HG03039 (cell line): ENCODE results near the gene HOXA7.

Experiments
- ATAC-seq: cut with Tn5 transposase; IDR thresholded peaks from one replicate; pipeline ENCODE4 v1.9.1; 2021; ENCODE audit warnings: mild to moderate bottlenecking, moderate library complexity; ENCODE audit not compliant: unreplicated experiment

Gene HOXA7

GRCh38 chr7:27123007-27123476, 33.4 kb downstream of the HOXA7 start:
- no peak for ATAC-seq

DNA sequence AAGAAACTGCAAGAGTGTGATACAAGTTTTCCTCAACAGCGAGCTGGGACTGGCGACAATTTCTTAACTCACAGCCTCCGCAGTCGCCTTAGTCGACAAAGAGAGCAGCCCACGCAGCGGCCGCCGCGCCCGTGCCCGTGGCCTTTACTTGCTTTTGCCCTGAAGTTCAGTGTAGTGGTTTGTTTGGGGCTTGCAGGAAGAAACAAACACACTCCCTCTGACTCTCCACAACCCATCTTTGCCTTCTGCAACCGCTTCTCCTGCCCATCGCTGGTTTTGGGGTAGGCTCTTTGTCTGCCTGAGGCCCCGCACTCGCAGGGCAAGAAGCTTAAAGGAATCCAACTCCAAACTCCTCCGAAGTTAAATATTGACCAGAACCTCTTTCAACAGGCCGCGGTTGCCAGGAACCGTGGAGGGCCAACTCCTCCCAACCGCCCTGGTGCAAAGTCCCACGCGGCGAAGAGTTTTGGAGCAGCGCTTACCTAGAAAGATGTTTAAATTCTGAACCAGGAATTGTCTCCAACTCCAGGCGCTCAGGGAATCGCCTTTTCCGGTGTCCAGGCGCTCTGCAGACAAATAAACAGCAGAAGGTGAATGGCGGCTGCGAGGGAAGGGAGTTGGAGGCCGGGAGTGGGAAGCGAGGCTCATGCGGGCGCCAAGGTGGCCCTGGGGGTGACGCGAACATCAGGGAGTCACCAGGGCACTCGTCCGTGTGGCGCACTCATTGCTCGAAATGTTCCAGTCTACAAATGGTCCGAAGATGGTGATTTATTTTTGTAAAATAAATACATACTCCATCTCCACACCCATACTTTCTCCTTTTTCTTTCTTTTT, 34.2 kb downstream of the HOXA7 start:
- ATAC-seq = no peak

DNA sequence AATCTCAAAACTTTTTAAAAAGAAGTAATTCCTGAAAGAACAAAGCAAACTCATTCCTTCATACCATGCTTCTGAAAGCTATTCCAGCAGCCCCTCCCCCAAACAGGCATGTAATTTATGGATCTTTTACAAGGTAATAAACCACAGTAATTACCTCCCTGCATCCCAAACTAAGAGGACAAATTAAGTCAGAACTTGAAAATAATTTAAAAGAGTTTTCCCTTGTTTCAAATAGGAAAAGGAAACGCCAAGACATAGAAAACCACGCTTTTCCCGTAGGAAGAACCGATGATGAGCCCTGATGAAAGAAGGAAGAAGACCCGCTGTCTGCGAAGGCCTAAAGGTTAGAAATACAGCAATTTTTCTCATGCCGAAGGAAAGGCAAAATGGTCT, 34.8 kb downstream of the HOXA7 start:
- no peak for ATAC-seq

- ATAC-seq = no peak
These were observed 37.0 kb downstream of the HOXA7 start for GRCh38 chr7:27119412-27119911.

DNA sequence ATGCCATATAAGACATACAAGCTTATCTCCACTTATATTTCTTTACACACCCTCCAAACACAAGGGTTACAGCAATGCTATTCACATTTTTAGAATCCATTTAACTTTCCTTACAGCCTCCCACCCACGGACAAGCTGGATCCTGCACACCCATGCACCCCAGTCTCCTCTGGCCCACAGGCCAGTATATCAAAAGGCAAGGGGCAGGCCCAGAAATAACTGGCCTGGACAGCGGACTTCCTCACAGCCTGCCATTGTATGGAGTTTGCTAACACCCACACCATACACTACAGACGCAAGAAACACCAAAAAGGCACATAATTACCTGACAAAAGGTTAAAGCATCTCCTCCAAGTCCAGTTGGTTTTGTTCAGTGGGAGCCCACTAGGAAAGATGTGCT, 37.9 kb downstream of the HOXA7 start:
- no peak for ATAC-seq

GRCh38 chr7:27117887-27118491, 38.5 kb downstream of the HOXA7 start:
- no peak for ATAC-seq

DNA sequence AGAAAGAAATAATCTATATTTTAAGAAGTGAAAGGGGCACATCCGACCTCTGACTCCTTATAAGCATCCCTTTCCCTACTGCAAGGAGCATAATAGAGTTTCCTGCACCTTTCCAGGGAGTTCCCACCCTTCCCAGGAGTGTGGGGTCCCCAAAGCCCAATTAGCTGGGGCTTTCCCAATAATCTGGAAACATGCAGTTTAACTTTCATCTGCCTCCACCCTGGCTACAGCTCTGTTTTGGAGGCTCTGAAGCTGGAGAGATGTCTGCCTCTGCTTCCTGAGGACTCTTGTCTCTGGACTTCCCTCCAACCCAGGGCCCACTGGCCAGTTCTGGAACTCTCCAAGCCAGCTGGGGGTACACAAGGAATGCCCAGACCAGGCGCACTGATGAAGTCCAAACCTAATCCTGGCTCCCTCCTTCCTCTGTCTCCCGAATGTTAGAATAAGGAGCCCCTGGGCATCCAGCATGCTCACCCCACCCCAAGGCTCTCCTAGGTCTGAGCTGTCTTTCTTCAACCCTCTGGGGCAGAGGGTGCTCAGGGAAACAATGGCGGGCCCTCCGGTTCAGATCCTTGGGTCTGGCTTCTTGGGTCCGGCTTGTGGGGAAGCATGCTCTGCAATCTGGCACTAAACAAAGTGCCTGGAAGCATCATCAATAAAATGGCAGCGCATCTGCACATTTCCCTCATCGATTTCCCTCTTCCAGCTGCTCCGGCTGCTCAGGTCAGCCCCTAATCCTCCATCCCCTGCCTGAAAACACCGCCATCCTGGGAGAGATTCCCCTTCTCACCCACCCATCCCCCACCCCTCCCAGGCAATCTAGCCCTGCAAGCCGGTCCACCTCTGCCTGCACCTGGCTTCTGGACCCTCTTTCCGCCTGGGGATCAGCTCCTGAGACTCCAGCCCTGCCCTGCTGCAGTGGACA, 39.3 kb downstream of the HOXA7 start:
- no peak for ATAC-seq

- ATAC-seq = no peak
These were observed 40.2 kb downstream of the HOXA7 start for GRCh38 chr7:27116031-27116961.

- no peak for ATAC-seq
These were observed 41.1 kb downstream of the HOXA7 start for GRCh38 chr7:27115221-27116026.

GRCh38 chr7:27114881-27115220, 41.6 kb downstream of the HOXA7 start:
- ATAC-seq = no peak

- no peak for ATAC-seq
These were observed 42.3 kb downstream of the HOXA7 start for GRCh38 chr7:27113991-27114769.

DNA sequence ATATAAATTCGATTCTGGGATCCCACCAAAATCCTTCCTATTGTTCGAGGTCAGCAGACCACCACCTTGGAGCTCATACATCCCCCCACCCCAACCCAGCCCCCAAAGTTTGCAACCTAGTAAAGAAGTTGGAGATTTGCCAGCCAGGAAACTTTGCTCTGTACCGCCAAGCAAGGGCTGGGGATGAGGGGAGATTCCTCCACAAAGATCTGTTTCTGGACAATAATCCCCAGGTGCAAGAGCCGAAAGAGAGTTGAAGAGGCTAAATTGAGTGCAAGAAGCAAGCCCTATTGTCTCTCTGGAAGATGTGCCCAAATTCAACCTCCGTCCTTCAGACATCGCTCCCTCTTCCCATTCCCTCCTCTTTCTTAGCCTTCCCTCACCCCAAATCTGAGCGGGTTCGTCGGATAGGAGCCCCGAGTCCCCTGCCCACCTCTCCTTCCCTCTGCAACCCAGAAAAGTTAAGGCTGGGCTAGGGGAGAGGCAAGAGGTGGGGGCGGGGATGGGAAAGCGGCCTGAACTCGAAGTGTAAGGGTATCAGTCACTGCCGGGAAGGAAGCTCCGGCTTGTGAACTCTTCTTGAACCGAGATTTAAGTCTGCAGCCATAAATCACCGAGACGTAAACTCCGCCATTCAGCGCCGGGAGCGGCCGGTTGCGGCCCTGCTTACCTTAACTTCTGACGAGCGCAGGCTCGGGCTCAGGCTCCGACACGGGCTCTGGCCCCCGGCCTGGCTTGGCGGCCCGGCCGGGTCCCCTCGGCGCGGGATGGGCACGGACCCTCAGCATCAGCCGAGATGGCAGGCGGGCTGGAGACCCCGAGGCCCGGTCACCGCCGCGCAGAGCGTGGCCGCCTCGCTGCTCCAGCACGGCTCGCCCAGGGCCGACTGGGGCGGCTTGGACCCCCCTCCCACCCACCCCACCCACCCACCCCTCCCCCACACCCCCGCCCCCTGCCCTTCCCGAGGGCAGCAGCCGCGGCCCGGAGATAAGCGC, 43.2 kb downstream of the HOXA7 start:
- ATAC-seq = no peak

DNA sequence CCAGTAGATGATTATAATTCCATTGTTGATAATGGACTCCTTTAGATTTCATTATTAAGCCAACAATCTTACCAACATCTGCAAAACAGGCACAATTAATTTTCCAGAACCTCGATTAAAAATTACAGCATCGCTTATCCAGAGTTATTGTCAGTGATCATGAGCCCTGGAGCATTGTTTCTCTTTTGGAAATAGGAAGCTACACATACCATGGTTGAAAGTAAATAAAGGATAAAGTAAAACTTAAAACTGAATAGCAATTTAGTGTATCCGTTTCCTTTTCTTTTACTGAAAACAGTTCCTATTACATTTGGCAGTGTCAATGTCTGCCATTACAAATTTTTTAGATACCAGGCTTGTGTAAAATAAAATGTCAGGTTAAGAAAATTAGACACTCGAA, 44.1 kb downstream of the HOXA7 start:
- no peak for ATAC-seq

DNA sequence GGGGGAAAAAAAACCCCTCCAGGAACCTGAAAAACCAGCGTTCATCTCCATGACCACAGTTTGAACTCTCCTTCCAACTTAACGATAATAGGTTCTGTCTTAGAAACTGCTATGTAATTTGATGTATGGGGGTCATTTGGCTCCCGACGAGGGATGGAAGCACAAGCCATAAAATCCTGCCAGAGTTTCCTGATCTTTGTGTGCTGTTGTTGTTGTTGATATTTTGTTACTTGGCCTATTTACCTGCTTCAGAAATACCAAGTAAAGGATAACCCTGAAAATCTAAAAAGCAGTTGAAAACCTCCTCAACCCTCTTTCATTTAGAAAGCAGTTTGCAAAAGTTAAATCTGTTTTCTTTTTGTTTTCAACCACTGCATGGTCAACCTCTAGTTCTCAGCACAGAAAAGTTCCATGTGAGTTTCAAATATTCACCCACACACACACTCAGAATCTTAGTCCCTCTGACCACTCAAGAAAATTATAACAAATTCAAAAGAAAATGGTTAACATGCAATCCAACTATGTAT, 44.7 kb downstream of the HOXA7 start:
- no peak for ATAC-seq

- no peak for ATAC-seq
These were observed 45.3 kb downstream of the HOXA7 start for GRCh38 chr7:27111042-27111750.

GRCh38 chr7:27110186-27111031, 46.1 kb downstream of the HOXA7 start:
- ATAC-seq = no peak
